Right lobe of liver (tissue), 4 donors: Measurements from ENCODE around the gene CACNA1C.

Experiments used
- CTCF ChIP-seq, 4 donors: fragments of 200-600 bp in 3 of 4; fragments of 450-650 bp in 1 of 4; IDR thresholded peaks; one replicate each; pipeline versions ENCODE4 v1.5.1 to v1.8.0; 2016 to 2022; ENCODE audit warnings: antibody characterized with exemption in 4 of 4, mild to moderate bottlenecking in 2 of 4
- POLR2A ChIP-seq: fragments of 450-650 bp; IDR thresholded peaks from one replicate; pipeline ENCODE4 v1.6.1; 2017; ENCODE audit warnings: antibody characterized with exemption, mild to moderate bottlenecking
- donor health status: DM: no; HTN: no; CAD: no.
- donor health status: DM: no; HTN: no; CAD: no.
- donor health status: DM: no; HTN: yes; CAD: no.

GRCh38 chr12:2324387-2324786 lies 271.6 kb downstream of the CACNA1C start:
- no peak for TF ChIP-seq POLR2A
- TF ChIP-seq CTCF (IDR thresholded peaks at IDR 0.05): no peak
